Loucy (cell line): ENCODE data around the gene ZDHHC13.

Experiments
- H2AFZ ChIP-seq: fragments of 200-600 bp; sonication (generic); 2 replicates; pipeline ENCODE4 v1.6.0; 2016; ENCODE audit warnings: antibody characterized with exemption, mild to moderate bottlenecking, low read length, moderate library complexity
- H3F3A ChIP-seq: fragments of 200-600 bp; 2 replicates; pipeline ENCODE4 v1.6.0; 2016; ENCODE audit warnings: antibody characterized with exemption, low read depth, mild to moderate bottlenecking
- H3K27me3 ChIP-seq: fragments of 200-600 bp; sonication (generic); 2 replicates; pipeline ENCODE4 v1.6.1; 2014; ENCODE audit warnings: low read length, mild to moderate bottlenecking; ENCODE audit not compliant: insufficient read depth, poor library complexity, severe bottlenecking
- H3K36me3 ChIP-seq: fragments of 200-600 bp; sonication (generic); 2 replicates; pipeline ENCODE4 v1.6.1; 2016; ENCODE audit warnings: low read length; ENCODE audit not compliant: insufficient read depth
- H3K4me1 ChIP-seq: fragments of 200-600 bp; sonication (generic); 2 replicates; pipeline ENCODE4 v1.5.1; 2014; ENCODE audit warnings: low read length, mild to moderate bottlenecking; ENCODE audit not compliant: insufficient read depth, poor library complexity, severe bottlenecking
- H3K4me2 ChIP-seq: fragments of 200-600 bp; sonication (generic); 2 replicates; pipeline ENCODE4 v1.6.0; 2014; ENCODE audit warnings: antibody characterized with exemption, low read length, low read depth, mild to moderate bottlenecking; ENCODE audit not compliant: poor library complexity, severe bottlenecking
- H3K4me3 ChIP-seq: fragments of 200-600 bp; sonication (generic); 2 replicates; pipeline ENCODE4 v1.5.1; 2014; ENCODE audit warnings: low read length, mild to moderate bottlenecking, mixed read lengths; ENCODE audit not compliant: poor library complexity, severe bottlenecking
- H3K79me2 ChIP-seq: fragments of 200-600 bp; sonication (generic); 2 replicates; pipeline ENCODE4 v1.6.1; 2014; ENCODE audit warnings: low read length; ENCODE audit not compliant: insufficient read depth
- H3K9ac ChIP-seq: fragments of 200-600 bp; sonication (generic); 2 replicates; pipeline ENCODE4 v1.6.0; 2014; ENCODE audit warnings: mild to moderate bottlenecking, low read depth, low read length, moderate library complexity; ENCODE audit not compliant: poor library complexity, severe bottlenecking
- H3K9me2 ChIP-seq: fragments of 200-600 bp; sonication (generic); replicated peaks from 2 replicates; pipeline ENCODE4 v1.6.1; 2016; ENCODE audit warnings: low read depth, low read length, mixed read lengths
- H3K9me3 ChIP-seq: fragments of 200-600 bp; sonication (generic); 2 replicates; pipeline ENCODE4 v1.6.1; 2014; ENCODE audit warnings: mild to moderate bottlenecking, antibody characterized with exemption, low read length, low read depth; ENCODE audit not compliant: insufficient read depth
- H4K20me1 ChIP-seq: fragments of 200-600 bp; sonication (generic); 2 replicates; pipeline ENCODE4 v1.6.0; 2014; ENCODE audit warnings: antibody characterized with exemption, low read length, mild to moderate bottlenecking; ENCODE audit not compliant: insufficient read depth, poor library complexity, severe bottlenecking
- CTCF ChIP-seq: fragments of 200-600 bp; sonication (generic); conservative IDR thresholded peaks from 2 replicates; pipeline ENCODE4 v1.5.1; 2014; ENCODE audit warnings: mild to moderate bottlenecking, antibody characterized with exemption, low read length
- EZH2phosphoT487 ChIP-seq: fragments of 200-600 bp; IDR thresholded peaks from 2 replicates; pipeline ENCODE4 v1.6.1; 2018; ENCODE audit warnings: antibody characterized with exemption, mild to moderate bottlenecking, moderate library complexity, borderline replicate concordance

ZDHHC13 gene

GRCh38 chr11:19225581-19225980 is 108.6 kb downstream of the ZDHHC13 start:
- Histone ChIP-seq H4K20me1 (no peaks in the 10 kb centered on the region), H3K9me2 (no peaks in the 10 kb centered on the region), H3K79me2 (no peaks in the 10 kb centered on the region), H3K9ac (no peak overlapping the region), H3K4me1 (peaks cover 9% of the 10 kb centered on the region), H3K4me3 (no peak overlapping the region), H3F3A (no peaks in the 10 kb centered on the region), H2AFZ (no peak overlapping the region), H3K36me3 (peaks cover 37% of the 10 kb centered on the region; the same call in 1 of the 2 replicates), H3K27me3 (no peaks in the 10 kb centered on the region), H3K9me3 (no peaks in the 10 kb centered on the region; the same call in 1 of the 2 replicates), H3K4me2 (no peak overlapping the region)
- no peak for TF ChIP-seq CTCF
- no peak for TF ChIP-seq EZH2phosphoT487
